GM19468 (cell line): Measurements from ENCODE around the gene GJC3.
"Not testable (repeated sequence)": the region's sequence is repeated elsewhere in the genome, so short reads cannot be mapped to it uniquely, and the experiment has no call there.

Experiments used
- ATAC-seq: cut with Tn5 transposase; IDR thresholded peaks from one replicate; pipeline ENCODE4 v1.9.1; 2021; ENCODE audit warnings: mild to moderate bottlenecking, moderate library complexity, moderate number of reproducible peaks; ENCODE audit not compliant: unreplicated experiment; ENCODE audit errors: extremely low read depth

GJC3 gene, protein sequence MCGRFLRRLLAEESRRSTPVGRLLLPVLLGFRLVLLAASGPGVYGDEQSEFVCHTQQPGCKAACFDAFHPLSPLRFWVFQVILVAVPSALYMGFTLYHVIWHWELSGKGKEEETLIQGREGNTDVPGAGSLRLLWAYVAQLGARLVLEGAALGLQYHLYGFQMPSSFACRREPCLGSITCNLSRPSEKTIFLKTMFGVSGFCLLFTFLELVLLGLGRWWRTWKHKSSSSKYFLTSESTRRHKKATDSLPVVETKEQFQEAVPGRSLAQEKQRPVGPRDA

GRCh38 chr7:99928994-99929729 lies at the start of gene GJC3:
TSS of gene GJC3 (minus strand) at chr7:99929620. CDS start at chr7:99929620, 0 bp downstream.
- ATAC-seq: no peak

- no peak for ATAC-seq
Measured at GRCh38 chr7:99976626-99977025, 47.2 kb upstream of the GJC3 start.

- no peak for ATAC-seq
Measured at GRCh38 chr7:99975782-99976521, 46.5 kb upstream of the GJC3 start, which contains the start of gene AZGP1. TSS of gene AZGP1 (minus strand) at chr7:99976031. CDS start at chr7:99976020, 11 bp downstream.

DNA sequence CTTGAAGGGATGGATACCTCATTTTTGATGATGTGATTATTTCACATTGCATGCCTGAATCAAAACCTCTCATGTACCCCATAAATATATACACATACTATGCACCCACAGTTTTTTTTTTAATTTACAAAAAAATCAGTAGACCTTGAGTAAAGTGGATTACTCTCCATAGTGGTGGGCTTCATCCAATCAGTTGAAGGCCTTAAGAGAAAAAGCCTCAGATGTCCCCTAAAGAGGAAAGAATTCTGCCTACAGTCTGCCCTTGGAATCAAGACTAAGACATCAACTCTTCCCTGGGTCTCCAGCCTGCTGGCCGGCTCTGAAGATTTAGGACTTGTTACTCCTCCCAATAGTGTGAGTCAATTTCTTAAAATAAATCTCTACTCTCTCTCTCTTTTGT lies 45.3 kb upstream of the GJC3 start:
- no peak for ATAC-seq

DNA sequence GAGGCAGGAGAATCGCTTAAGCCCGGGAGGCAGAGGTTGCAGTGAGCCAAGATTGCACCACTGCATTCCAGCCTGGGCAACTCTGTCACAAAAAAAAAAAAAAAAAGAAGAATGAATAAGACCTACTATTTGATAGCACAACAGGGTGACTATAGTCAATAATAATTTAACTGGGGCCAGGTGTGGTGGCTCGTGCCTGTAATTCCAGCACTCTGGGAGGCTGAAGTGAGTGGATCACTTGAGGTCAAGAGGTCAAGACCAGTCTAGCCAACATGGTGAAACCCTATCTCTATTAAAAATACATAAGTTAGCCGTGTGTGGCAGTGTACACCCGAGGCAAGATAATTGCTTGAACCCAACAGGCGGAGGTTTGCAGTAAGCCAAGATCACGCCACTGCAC lies 44.4 kb upstream of the GJC3 start:
- ATAC-seq: not testable (repeated sequence)

GRCh38 chr7:99971242-99971641 lies 41.8 kb upstream of the GJC3 start:
- no peak for ATAC-seq

DNA sequence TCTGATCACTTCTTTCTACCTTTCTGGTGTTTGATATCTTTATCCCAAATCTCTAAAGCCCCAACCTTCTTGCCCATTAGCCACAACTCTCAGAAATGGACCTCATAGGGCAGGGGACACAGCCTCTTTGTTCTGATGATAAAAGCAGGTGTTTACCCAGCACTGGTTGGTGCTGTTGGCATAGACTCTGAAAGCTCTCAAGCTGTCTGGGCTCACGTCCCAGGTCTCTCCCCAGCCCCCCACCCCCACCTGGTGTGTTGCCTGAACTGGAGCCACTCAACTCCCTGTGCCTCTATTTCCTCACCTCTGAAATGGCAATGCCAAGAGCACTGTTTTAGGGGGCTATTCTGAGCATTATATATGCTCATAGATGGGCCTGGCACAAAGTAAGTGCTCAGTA lies 40.4 kb upstream of the GJC3 start:
- ATAC-seq: not testable (repeated sequence)

- ATAC-seq: no peak
Measured at GRCh38 chr7:99969298-99969697, 39.9 kb upstream of the GJC3 start.

GRCh38 chr7:99958564-99959227 lies 29.3 kb upstream of the GJC3 start:
- ATAC-seq: no peak

- ATAC-seq: no peak
Measured at GRCh38 chr7:99955247-99955646, 25.8 kb upstream of the GJC3 start.

GRCh38 chr7:99954643-99955042 lies 25.2 kb upstream of the GJC3 start:
- not testable (repeated sequence) for ATAC-seq

GRCh38 chr7:99953649-99954048 lies 24.2 kb upstream of the GJC3 start:
- no peak for ATAC-seq

- ATAC-seq: not testable (repeated sequence)
Measured at GRCh38 chr7:99952649-99953048, 23.2 kb upstream of the GJC3 start.

GRCh38 chr7:99950819-99951218 lies 21.4 kb upstream of the GJC3 start:
- ATAC-seq: not testable (repeated sequence)

DNA sequence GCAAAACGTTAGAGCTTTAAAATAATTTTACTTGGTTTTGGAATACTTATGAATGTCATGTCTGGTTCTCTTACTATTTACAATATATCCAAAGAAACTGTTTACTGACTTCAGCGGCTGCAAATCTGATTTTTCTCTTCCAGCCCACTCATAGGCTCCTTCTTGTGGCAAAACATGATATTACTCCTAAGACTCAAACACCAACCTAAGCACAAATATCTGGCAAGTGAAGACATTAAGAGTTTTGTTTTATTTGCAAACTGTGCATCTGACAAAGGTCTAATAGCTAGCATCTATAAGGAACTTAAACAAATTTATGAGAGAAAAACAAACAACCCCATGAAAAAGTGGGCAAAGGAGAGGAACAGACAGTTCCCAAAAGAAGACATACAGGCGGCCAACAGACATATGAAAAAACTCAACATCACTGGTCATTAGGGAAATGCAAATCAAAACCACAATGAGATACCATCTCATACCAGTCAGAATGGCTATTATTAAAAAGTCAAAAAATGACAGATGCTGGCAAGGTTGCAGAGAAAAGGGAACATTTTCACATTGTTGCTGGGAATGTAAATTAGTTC lies 20.3 kb upstream of the GJC3 start:
- no peak for ATAC-seq

- ATAC-seq: no peak
Measured at GRCh38 chr7:99947608-99948007, 18.2 kb upstream of the GJC3 start.

- ATAC-seq: no peak
Measured at GRCh38 chr7:99944497-99945070, 15.2 kb upstream of the GJC3 start.

DNA sequence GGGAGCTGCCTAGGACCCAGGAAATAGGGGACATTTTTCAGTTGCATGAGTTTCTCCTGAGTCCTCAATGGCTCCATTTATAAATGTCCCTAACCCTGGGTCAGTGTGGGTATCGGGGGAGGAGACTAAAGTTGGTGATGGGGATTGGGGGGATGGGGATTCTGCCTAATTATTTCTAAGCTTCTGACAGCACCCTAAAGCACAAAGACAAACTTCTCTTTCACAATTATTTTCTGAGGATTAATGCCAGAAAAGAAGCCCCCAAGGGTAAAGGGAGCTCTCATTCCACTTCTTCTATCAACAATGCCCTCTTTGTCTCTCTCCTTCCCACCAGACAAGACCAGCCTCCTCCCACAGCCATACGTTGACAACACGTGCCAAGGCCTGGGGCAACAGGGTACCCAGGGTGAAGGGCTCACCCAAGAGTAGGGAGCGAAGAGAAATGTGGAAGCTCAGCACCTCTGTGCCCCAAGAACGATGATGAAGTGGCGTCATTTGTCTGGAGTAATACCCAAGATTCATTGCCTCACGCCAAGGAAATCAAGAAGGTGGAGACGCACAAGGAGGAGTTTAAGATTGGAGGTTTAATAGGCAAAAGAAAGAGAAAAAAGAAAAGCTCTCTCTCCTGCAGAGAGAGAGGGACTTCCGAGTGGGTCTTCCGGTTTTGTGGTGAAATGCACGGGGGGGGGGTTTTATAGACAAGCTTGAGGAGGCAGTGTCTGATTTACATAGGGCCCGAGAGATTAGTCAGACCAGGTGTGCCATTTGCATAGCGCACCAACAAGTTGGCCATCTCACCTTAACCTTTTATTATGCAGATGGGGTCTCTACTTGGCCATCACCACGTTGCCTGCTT lies 14.4 kb upstream of the GJC3 start:
- no peak for ATAC-seq

GRCh38 chr7:99938296-99938695 lies 8.9 kb upstream of the GJC3 start:
- no peak for ATAC-seq
